BJ (cell line): ENCODE measurements around the gene HAP1. TPM values are rescaled to one million over a fixed set of nuclear protein-coding genes. Genes with fewer than 3 reads are reported as not detected.
"Not testable (repeated sequence)": the region's sequence is repeated elsewhere in the genome, so short reads cannot be mapped to it uniquely, and the experiment has no call there.

ENCODE experiments used
- CTCF ChIA-PET: fragments of 350-600 bp; formaldehyde crosslinking; extraction: SDS; loops from one replicate; lab custom pipeline; 2021; ENCODE audit warnings: antibody characterized with exemption, inconsistent platforms; lab: Yijun Ruan, JAX
- POLR2A ChIA-PET: fragments of 300-600 bp; sonication (Branson Sonifier 250); formaldehyde crosslinking; extraction: SDS; loops from one replicate; lab custom pipeline; 2021; ENCODE audit warnings: antibody characterized with exemption; lab: Charles Lee
- DNase-seq: peaks from one replicate; pipeline ENCODE4 v3.0.0-alpha.2; 2011; ENCODE audit warnings: low read depth
- H3K27me3 ChIP-seq: 2 replicates; pipeline ENCODE4 v1.6.0; 2011; ENCODE audit warnings: low read length; ENCODE audit not compliant: control insufficient read depth, insufficient read depth
- H3K36me3 ChIP-seq: 2 replicates; pipeline ENCODE4 v1.5.1; 2011; ENCODE audit warnings: low read length; ENCODE audit not compliant: control insufficient read depth, insufficient read depth
- H3K4me3 ChIP-seq: 2 replicates; pipeline ENCODE4 v1.5.1; 2011; ENCODE audit warnings: low read depth, mild to moderate bottlenecking, control low read depth, low read length
- polyA plus RNA-seq: library from polyadenylated mRNA; depleted of rRNA; stranded (reverse); fragments of >200 nt; gene quantifications from 2 replicates; pipeline ENCODE4 v1.2.3, GENCODE V29; 2011
- TF ChIP-seq, protein P1 (sequence below): IDR thresholded peaks from 2 replicates; pipeline ENCODE4 v1.5.1; 2011; ENCODE audit warnings: low read depth, mild to moderate bottlenecking, control low read depth, inconsistent platforms, low read length, moderate library complexity; ENCODE audit not compliant: insufficient read depth

The HAP1 gene
- polyA plus RNA-seq, 1 experiment: 0.10 TPM

DNA sequence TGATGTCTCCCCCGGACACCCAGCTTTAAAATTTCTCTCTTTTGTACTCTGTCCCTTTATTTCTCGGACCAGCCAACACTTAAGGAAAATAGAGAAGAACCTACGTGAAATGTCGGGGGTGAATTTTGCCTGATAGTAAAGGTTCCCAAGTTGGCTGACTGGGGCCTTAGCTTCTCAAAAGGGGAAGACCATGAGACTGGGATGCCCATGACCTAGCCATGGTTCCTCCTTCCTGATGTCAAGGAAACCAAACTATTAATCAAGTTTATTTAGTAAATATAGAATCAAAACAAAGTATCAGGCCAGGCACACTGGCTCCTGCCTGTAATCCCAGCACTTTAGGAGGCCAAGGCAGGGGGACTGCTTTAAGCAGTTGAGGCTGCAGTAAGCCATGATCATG is 48.2 kb downstream of the HAP1 start:
- TF ChIP-seq, protein P1, sequence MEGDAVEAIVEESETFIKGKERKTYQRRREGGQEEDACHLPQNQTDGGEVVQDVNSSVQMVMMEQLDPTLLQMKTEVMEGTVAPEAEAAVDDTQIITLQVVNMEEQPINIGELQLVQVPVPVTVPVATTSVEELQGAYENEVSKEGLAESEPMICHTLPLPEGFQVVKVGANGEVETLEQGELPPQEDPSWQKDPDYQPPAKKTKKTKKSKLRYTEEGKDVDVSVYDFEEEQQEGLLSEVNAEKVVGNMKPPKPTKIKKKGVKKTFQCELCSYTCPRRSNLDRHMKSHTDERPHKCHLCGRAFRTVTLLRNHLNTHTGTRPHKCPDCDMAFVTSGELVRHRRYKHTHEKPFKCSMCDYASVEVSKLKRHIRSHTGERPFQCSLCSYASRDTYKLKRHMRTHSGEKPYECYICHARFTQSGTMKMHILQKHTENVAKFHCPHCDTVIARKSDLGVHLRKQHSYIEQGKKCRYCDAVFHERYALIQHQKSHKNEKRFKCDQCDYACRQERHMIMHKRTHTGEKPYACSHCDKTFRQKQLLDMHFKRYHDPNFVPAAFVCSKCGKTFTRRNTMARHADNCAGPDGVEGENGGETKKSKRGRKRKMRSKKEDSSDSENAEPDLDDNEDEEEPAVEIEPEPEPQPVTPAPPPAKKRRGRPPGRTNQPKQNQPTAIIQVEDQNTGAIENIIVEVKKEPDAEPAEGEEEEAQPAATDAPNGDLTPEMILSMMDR: no peak
- no peak for DNase-seq
- H3K4me3 ChIP-seq: no peak overlapping the region
- peaks cover 12% of the 10 kb centered on the region for H3K36me3 ChIP-seq
- peaks cover 2% of the 10 kb centered on the region; the same call in 1 of the 2 replicates for H3K27me3 ChIP-seq
- CTCF ChIA-PET: no interaction called here
- POLR2A ChIA-PET: no interaction called here

DNA sequence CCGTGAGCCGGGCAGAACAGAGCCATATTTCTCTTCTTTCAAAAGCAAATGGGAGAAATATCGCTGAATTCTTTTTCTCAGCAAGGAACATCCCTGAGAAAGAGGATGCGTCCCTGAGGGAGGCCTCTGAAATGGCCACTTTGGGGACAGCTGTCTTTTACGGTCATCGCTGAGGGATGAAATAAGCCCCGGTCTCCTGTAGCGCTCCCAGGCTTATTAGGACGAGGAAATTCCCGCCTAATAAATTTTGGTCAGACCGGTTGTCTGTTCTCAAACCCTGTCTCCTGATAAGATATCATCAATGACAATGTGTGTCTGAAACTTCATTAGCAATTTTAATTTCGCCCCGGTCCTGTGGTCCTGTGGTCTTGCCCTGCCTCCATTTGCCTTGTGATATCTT is 48.7 kb downstream of the HAP1 start:
- DNase-seq, H3K36me3 ChIP-seq, POLR2A ChIA-PET, H3K27me3 ChIP-seq, H3K4me3 ChIP-seq: not testable (repeated sequence)
- CTCF ChIA-PET: interaction anchor here (0.7 kb wide), 1 partner anchor 15 kb away, joined by 3 read pairs; no protein-coding TSS in a partner anchor

DNA sequence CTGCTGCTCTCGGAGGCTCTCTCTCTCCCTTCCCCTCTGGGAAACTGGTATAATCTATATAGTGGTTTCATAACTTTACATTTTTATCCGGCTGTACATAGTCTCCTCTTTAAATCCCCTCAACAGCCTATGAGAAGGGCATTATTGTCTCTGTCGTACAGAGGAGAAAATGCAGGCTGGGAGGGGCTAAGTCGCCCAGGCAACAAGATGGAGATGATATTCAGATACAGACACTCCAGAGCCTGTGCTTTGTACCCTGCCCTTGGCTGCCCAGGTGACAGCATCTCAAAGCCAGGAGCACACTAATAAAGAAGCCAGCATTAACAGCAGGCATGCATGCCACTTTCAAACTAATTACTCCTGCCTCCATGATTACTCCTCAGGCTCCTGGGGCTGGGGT is 50.4 kb downstream of the HAP1 start:
- H3K36me3 ChIP-seq: no peaks in the 10 kb centered on the region
- H3K4me3 ChIP-seq: no peak overlapping the region
- peaks cover 2% of the 10 kb centered on the region; the same call in 1 of the 2 replicates for H3K27me3 ChIP-seq
- POLR2A ChIA-PET: no interaction called here
- DNase-seq: no peak
- CTCF ChIA-PET: interaction anchor here (1.3 to 1.4 kb wide), 2 partner anchors 17 to 18 kb away, joined by 3 to 4 read pairs; no protein-coding TSS in a partner anchor
- TF ChIP-seq, protein P1: no peak

DNA sequence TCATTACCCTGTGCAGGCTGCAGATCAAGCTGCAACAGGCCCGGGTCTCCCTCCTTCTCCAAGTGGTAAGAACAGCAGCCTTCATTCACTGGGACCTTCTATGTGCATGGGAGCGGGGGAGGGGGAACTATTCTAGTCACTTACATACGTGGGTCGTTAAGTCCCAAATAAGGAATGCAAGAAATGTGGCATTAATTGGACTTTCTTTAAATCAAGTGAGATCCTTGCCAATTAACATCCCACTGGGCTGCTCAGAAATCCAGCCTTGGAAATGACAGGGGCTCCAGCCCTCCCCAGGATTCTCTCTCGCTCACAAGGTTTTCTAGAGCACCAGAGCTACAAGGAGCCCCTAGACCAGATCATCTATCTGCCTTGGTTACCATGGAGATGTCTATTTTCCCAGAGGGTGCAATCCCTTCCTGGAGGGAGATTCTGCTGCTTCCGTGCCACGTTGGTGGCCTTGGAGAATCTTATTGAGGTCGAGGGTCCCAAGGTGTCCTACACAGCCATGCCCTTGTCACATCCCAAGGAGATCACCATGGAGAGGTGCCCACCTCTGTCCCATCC is 50.9 kb downstream of the HAP1 start:
- TF ChIP-seq, protein P1: no peak
- DNase-seq: no peak
- ChIA-PET POLR2A (no interaction called here), CTCF (interaction anchor here (1.3 kb wide), 1 partner anchor 18 kb away, joined by 4 read pairs; no protein-coding TSS in a partner anchor)
- peaks cover 2% of the 10 kb centered on the region; the same call in 1 of the 2 replicates for H3K27me3 ChIP-seq
- no peak overlapping the region for H3K4me3 ChIP-seq
- H3K36me3 ChIP-seq: no peaks in the 10 kb centered on the region

DNA sequence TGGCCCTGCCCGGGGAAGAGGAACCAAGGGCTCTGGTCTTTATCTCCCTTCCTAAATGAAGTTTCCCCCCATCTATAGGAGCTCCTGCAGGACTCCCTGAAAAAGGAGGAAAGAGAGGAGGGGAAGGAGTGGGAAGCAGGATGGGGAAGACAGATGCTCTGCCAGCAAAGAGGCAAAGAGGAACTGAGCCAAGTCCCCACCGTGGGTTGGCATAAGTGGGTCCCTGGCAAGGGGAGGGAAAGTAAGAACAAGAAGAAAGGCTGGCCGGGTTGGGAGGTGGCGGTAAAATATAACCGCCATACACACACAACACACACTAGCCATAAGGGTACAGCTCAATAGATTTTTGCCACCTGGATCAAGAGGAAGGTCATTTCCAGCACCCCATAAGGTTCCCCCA is 51.8 kb downstream of the HAP1 start:
- Histone ChIP-seq H3K4me3 (no peak overlapping the region), H3K27me3 (peaks cover 2% of the 10 kb centered on the region; the same call in 1 of the 2 replicates), H3K36me3 (no peaks in the 10 kb centered on the region)
- CTCF ChIA-PET: interaction anchor here (0.7 to 1.4 kb wide), 2 partner anchors 15 to 34 kb away, joined by 3 read pairs; no protein-coding TSS in a partner anchor
- no peak for DNase-seq
- TF ChIP-seq, protein P1: no peak
- POLR2A ChIA-PET: no interaction called here
